ENCODE results near the gene SNX18. TPM values are rescaled to one million over a fixed set of nuclear protein-coding genes. Genes with fewer than 3 reads are reported as not detected.

The SNX18 gene
- total RNA-seq, 1 donor from 2014 or later, result 17.9 TPM

- TF ChIP-seq CTCF (IDR thresholded peaks at IDR 0.05), result no peak
- TF ChIP-seq EZH2 (IDR thresholded peaks at IDR 0.05), result no peak
- TF ChIP-seq EZH2phosphoT487 (IDR thresholded peaks at IDR 0.05), result no peak
- DNase-seq (ENCODE audit: low spot score), result no peak
- Histone ChIP-seq H3K4me3 (no peak overlapping the region), H3K36me3 (no peaks in the 10 kb centered on the region), H3K4me1 (peaks cover 16% of the 10 kb centered on the region), H3K79me2 (ENCODE audit: low read depth) (no peaks in the 10 kb centered on the region), H3K27me3 (no peaks in the 10 kb centered on the region), H4K20me1 (ENCODE audit: low read depth) (no peaks in the 10 kb centered on the region), H3K4me2 (no peak overlapping the region), H3F3A (ENCODE audit: low read depth) (no peaks in the 10 kb centered on the region), H3K27ac (no peak overlapping the region), H3K9ac (no peak overlapping the region), H2AFZ (replicated peaks) (no peak overlapping the region), H3K9me3 (ENCODE audit: low read depth) (no peaks in the 10 kb centered on the region)
- Mint-ChIP-seq H3K4me3 (no peak overlapping the region), H3K4me1 (peaks cover 3% of the 10 kb centered on the region), H3K9me3 (no peaks in the 10 kb centered on the region), H3K36me3 (no peaks in the 10 kb centered on the region), H3K27me3 (ENCODE audit: insufficient read depth, low read depth) (peaks cover 2% of the 10 kb centered on the region), H3K27ac (no peak overlapping the region)
These were observed 60.0 kb downstream of the SNX18 start for GRCh38 chr5:54577528-54577927.

GRCh38 chr5:54577937-54578653, 60.5 kb downstream of the SNX18 start:
- no peaks in the 10 kb centered on the region for H3K9me3 Mint-ChIP-seq

GRCh38 chr5:54579591-54580295, 62.2 kb downstream of the SNX18 start:
- Histone ChIP-seq H3K9me3 (ENCODE audit: low read depth) (no peaks in the 10 kb centered on the region), H3K4me3 (no peak overlapping the region), H3K4me2 (no peak overlapping the region), H3F3A (ENCODE audit: low read depth) (no peaks in the 10 kb centered on the region), H4K20me1 (ENCODE audit: low read depth) (no peaks in the 10 kb centered on the region), H3K27me3 (no peaks in the 10 kb centered on the region), H3K79me2 (ENCODE audit: low read depth) (no peaks in the 10 kb centered on the region), H3K4me1 (peaks cover 16% of the 10 kb centered on the region), H3K9ac (no peak overlapping the region), H2AFZ (replicated peaks) (no peak overlapping the region), H3K36me3 (no peaks in the 10 kb centered on the region), H3K27ac (no peak overlapping the region)
- no peak for DNase-seq (ENCODE audit: low spot score)
- Mint-ChIP-seq H3K27ac (no peak overlapping the region), H3K27me3 (ENCODE audit: insufficient read depth, low read depth) (peaks cover 2% of the 10 kb centered on the region), H3K4me1 (peaks cover 3% of the 10 kb centered on the region), H3K36me3 (no peaks in the 10 kb centered on the region), H3K9me3 (no peaks in the 10 kb centered on the region), H3K4me3 (no peak overlapping the region)
- TF ChIP-seq CTCF (IDR thresholded peaks at IDR 0.05) (no peak), EZH2phosphoT487 (IDR thresholded peaks at IDR 0.05) (no peak), EZH2 (IDR thresholded peaks at IDR 0.05) (no peak)

More at GRCh38 chr5:54577937-54578653, 60.5 kb downstream of the SNX18 start:
- Histone ChIP-seq H3K9ac (no peak overlapping the region), H3F3A (ENCODE audit: low read depth) (no peaks in the 10 kb centered on the region), H3K4me3 (no peak overlapping the region), H3K9me3 (ENCODE audit: low read depth) (no peaks in the 10 kb centered on the region), H3K27me3 (no peaks in the 10 kb centered on the region), H4K20me1 (ENCODE audit: low read depth) (no peaks in the 10 kb centered on the region), H3K27ac (no peak overlapping the region), H3K79me2 (ENCODE audit: low read depth) (no peaks in the 10 kb centered on the region), H2AFZ (replicated peaks) (no peak overlapping the region), H3K4me2 (no peak overlapping the region), H3K36me3 (no peaks in the 10 kb centered on the region), H3K4me1 (peaks cover 16% of the 10 kb centered on the region)
- DNase-seq (ENCODE audit: low spot score), result no peak
- TF ChIP-seq CTCF (IDR thresholded peaks at IDR 0.05) (no peak), EZH2 (IDR thresholded peaks at IDR 0.05) (no peak), EZH2phosphoT487 (IDR thresholded peaks at IDR 0.05) (no peak)
- no peak overlapping the region for H3K4me3 Mint-ChIP-seq
- H3K4me1 Mint-ChIP-seq, result peaks cover 3% of the 10 kb centered on the region
- no peak overlapping the region for H3K27ac Mint-ChIP-seq
- peaks cover 2% of the 10 kb centered on the region for H3K27me3 Mint-ChIP-seq (ENCODE audit: insufficient read depth, low read depth)
- H3K36me3 Mint-ChIP-seq, result no peaks in the 10 kb centered on the region
